Small intestine (tissue), 7 donors: ENCODE data around the gene DPPA5. TPM values are rescaled to one million over a fixed set of nuclear protein-coding genes. Genes with fewer than 3 reads are reported as not detected.
"Not testable (repeated sequence)": the region's sequence is repeated elsewhere in the genome, so short reads cannot be mapped to it uniquely, and the experiment has no call there.

Source experiments
- DNase-seq, 2 donors: peaks; one replicate each; pipeline versions ENCODE4 v3.0.0 to v3.0.0-alpha.2; 2013
- FAIRE-seq: peaks from 2 replicates; lab custom pipeline; 2012; peaks lifted over from hg19 to GRCh38; lab: Jason Lieb, UNC
- H3K27ac ChIP-seq, 3 donors: one replicate each; pipeline ENCODE4 v1.5.1; 2013; ENCODE audit warnings: low read length in 2 of 3, mild to moderate bottlenecking in 2 of 3, control low read depth in 1 of 3, inconsistent platforms in 1 of 3, low read depth in 1 of 3, moderate library complexity in 1 of 3
- H3K27me3 ChIP-seq, 3 donors: one replicate each; pipeline ENCODE4 v1.6.1; 2013; ENCODE audit warnings: low read length in 3 of 3, inconsistent platforms in 1 of 3; ENCODE audit not compliant: control insufficient read depth in 3 of 3, insufficient read depth in 3 of 3
- H3K36me3 ChIP-seq, 3 donors: one replicate each; pipeline ENCODE4 v1.6.1; 2013; ENCODE audit warnings: low read length in 3 of 3, inconsistent platforms in 1 of 3, low read depth in 1 of 3, mild to moderate bottlenecking in 1 of 3, moderate library complexity in 1 of 3; ENCODE audit not compliant: control insufficient read depth in 3 of 3, insufficient read depth in 2 of 3
- H3K4me1 ChIP-seq, 3 donors: one replicate each; pipeline ENCODE4 v1.6.1; 2013; ENCODE audit warnings: low read length in 2 of 3, inconsistent platforms in 1 of 3, low read depth in 1 of 3, mild to moderate bottlenecking in 1 of 3, moderate library complexity in 1 of 3; ENCODE audit not compliant: control insufficient read depth in 3 of 3, insufficient read depth in 2 of 3
- H3K4me3 ChIP-seq, 3 donors: one replicate each; pipeline ENCODE4 v1.5.1; 2013; ENCODE audit warnings: low read length in 3 of 3, control low read depth in 1 of 3, inconsistent platforms in 1 of 3, low read depth in 1 of 3, mild to moderate bottlenecking in 1 of 3, moderate library complexity in 1 of 3
- H3K9me3 ChIP-seq, 2 donors: one replicate each; pipeline ENCODE4 v1.6.1; 2013; ENCODE audit warnings: low read depth in 1 of 2, low read length in 1 of 2; ENCODE audit not compliant: control insufficient read depth in 2 of 2, insufficient read depth in 1 of 2
- WGBS, 3 donors: extraction: QIAGEN DNeasy Blood & Tissue Kit; methylation state at CpG; one replicate each; pipeline ENCODE4 v1.1.7; 2013; 5-methylcytosine and 5-hydroxymethylcytosine counted together
- polyA plus RNA-seq, 4 donors: library from polyadenylated mRNA; stranded (reverse) in 3 of 4; unstranded in 1 of 4; fragments of 200-250 nt in 3 of 4; fragments of 120-200 nt in 1 of 4; gene quantifications; one replicate each; pipeline versions ENCODE4 v1.2.1 to v1.2.3, GENCODE V29; 2013
- donor health status: healthy with polysubstance abuse.
- donor health status: control.
- donor health status: control.
- donor health status: Bipolar disorder and iron deficiency.
- donor health status: healthy.

DPPA5 gene
- polyA plus RNA-seq, 4 donors: not detected

GRCh38 chr6:73328790-73329189 is 25.3 kb downstream of the DPPA5 start:
- Histone ChIP-seq H3K27ac (no peak overlapping the region), H3K4me3 (no peak overlapping the region), H3K36me3 (no peaks in the 10 kb centered on the region), H3K9me3 (no peaks in the 10 kb centered on the region), H3K4me1 (no peaks in the 10 kb centered on the region), H3K27me3 (peaks cover 0 to 5% (median 2%) of the 10 kb centered on the region in 3 donors)
- DNase-seq: no peak
- no peak for FAIRE-seq
- WGBS, 3 donors: 57 to 68% (median 59%) methylated on average over 3 of the region's 3 CpGs

- H3K9me3 ChIP-seq: no peaks in the 10 kb centered on the region
- H3K4me3 ChIP-seq: no peak overlapping the region
- no peaks in the 10 kb centered on the region for H3K4me1 ChIP-seq
- no peaks in the 10 kb centered on the region for H3K36me3 ChIP-seq
- peaks cover 0 to 2% (median 2%) of the 10 kb centered on the region in 3 donors for H3K27me3 ChIP-seq
- no peak for DNase-seq
- WGBS, 3 donors: 83 to 91% (median 89%) methylated on average over 3 of the region's 3 CpGs
- H3K27ac ChIP-seq: no peak overlapping the region
- no peak for FAIRE-seq
Measured at GRCh38 chr6:73325656-73326055, 28.4 kb downstream of the DPPA5 start.

- no peaks in the 10 kb centered on the region for H3K27me3 ChIP-seq
- H3K9me3 ChIP-seq: peaks cover 0 to 12% of the 10 kb centered on the region in 2 donors
- 80 to 96% (median 95%) methylated on average over 2 of the region's 2 CpGs for WGBS, 3 donors
- H3K36me3 ChIP-seq: no peaks in the 10 kb centered on the region
- no peak overlapping the region for H3K27ac ChIP-seq
- no peaks in the 10 kb centered on the region for H3K4me1 ChIP-seq
- DNase-seq: no peak
- no peak overlapping the region for H3K4me3 ChIP-seq
- no peak for FAIRE-seq
Measured at GRCh38 chr6:73323323-73323722, 30.8 kb downstream of the DPPA5 start.

DNA sequence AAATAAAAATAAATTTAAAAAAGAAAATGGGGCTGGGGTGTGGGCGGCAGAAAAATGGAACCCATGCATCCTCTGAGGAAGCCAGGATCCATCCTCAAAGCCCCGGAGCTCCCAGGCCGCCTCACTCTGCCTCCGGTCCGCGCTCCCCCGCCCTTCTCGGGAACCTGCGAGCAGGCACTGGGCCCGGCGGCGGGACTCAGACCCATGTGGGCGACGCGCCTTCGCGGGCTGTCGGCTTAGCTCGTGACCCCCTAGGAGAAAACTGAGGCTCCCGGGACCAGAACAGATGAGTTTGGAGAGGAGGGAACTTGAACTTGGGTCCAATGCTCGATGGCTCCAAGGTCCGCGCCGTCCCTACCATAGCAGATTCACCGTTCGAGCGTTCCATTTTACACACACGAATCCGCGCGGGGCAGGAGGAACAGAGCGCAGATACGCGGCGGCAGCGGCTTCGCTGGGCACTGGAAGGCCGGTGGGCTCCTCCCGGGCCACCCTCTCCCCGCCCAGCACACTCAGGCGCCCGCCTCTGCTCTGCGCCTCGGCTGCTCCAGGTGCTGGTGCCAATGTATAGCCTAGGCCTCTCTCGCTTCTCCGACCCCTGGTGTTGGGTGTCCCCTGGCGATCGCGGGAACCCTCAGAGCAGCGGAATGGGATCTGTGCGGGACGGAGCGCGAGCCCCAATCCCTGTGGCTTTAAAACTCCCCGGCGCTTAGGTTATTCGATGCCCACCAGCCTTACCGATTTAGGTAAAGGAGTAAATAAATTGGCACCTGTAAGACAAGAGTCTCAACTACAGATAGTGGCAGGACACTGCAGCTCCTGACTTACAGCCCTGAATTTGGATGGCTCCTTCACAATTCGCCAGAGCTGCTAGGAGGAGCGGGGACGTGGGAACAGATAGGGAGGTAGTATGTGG is 39.2 kb downstream of the DPPA5 start:
- no peak overlapping the region for H3K27ac ChIP-seq
- peaks cover 0 to 22% of the 10 kb centered on the region in 2 donors for H3K9me3 ChIP-seq
- no peaks in the 10 kb centered on the region for H3K36me3 ChIP-seq
- DNase-seq (peak in 1 of 2 donors; percentile 28), FAIRE-seq (no peak)
- peaks cover 0 to 20% (median 10%) of the 10 kb centered on the region in 3 donors for H3K27me3 ChIP-seq
- no peaks in the 10 kb centered on the region for H3K4me1 ChIP-seq
- no peak overlapping the region for H3K4me3 ChIP-seq
- 17 to 45% (median 40%) methylated on average over 55 to 61 of the region's 61 CpGs for WGBS, 3 donors

DNA sequence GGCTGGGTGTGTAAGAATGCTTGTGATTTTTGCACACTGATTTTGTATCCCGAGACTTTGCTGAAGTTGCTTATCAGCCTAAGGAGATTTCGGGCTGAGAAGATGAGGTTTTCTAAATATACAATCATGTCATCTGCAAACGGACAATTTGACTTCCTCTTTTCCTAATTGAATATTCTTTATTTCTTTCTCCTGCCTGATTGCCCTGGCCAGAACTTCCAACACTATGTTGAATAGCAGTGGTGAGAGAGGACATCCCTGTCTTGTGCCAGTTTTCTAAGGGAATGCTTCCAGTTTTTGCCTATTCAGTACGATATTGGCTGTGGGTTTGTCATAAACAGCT is 43.6 kb downstream of the DPPA5 start:
- H3K4me3 ChIP-seq: peak overlapping the region; percentile 63 to 76 (median 67)
- H3K27ac ChIP-seq: peak overlapping the region in 1 of 3 donors; percentile 36
- H3K27me3 ChIP-seq: peaks cover 0 to 21% (median 10%) of the 10 kb centered on the region in 3 donors
- WGBS, 3 donors: 4 to 13% (median 8%) methylated on average over 4 of the region's 4 CpGs
- H3K36me3 ChIP-seq, H3K4me1 ChIP-seq, FAIRE-seq, DNase-seq, H3K9me3 ChIP-seq: not testable (repeated sequence)

DNA sequence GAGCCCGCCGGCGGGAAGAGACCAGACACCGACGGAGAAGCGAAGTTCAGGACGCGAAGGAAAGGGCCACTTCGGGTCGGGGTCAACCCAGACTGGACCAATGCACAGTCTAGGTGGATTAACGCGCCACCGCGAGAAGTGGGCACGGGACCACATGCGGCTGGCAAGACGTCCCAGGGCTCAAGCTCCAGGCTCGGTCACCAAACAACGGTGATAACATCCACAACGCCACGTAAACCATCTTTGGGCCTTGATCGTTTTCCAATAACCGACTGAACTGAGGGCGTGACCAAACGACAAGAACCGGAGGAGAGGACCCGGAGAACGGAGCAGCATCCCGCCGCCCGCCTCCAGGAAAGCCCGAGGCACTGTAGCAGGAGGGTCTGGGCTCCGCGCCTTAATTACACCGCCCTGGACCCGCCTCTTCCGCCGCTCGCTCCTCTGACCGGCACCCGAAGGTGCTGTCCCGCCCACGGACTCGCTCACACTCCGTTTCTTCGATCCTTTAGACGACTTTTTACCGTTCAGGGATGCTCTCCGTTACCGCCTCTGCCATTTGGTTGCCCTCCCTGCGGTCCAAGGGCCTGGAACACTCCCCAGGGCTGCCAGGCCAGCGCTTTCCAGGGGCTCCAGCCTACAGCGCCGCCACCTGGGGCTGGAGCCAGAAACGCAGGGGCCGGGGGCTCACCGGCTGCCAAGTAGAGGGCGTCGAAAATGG is 44.1 kb downstream of the DPPA5 start:
- no peak for FAIRE-seq
- DNase-seq: peak; percentile 27 to 69
- no peaks in the 10 kb centered on the region for H3K36me3 ChIP-seq
- H3K9me3 ChIP-seq: peaks cover 0 to 1% of the 10 kb centered on the region in 2 donors
- peaks cover 0 to 15% (median 7%) of the 10 kb centered on the region in 3 donors for H3K27me3 ChIP-seq
- 1 to 3% (median 2%) methylated on average over 57 to 59 of the region's 59 CpGs for WGBS, 3 donors
- peak overlapping the region; percentile 63 to 76 (median 67) for H3K4me3 ChIP-seq
- peak overlapping the region in 2 of 3 donors; percentile 36 to 58 for H3K27ac ChIP-seq
- peaks cover 0 to 4% (median 0%) of the 10 kb centered on the region in 3 donors for H3K4me1 ChIP-seq

DNA sequence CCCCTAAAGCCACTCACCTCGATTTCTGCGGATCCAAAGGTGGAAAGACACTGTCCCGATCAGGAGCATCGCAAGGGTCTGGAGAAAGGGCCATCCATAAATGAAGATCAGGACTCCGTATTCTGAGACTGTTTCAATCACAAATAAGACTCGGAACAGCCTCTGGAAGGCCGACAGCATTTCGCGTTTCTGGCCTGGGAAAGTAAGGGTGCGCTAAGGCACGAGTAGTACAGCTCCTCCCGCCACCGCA is 44.6 kb downstream of the DPPA5 start:
- Histone ChIP-seq H3K36me3 (no peaks in the 10 kb centered on the region), H3K9me3 (no peaks in the 10 kb centered on the region), H3K27me3 (peaks cover 0 to 10% (median 2%) of the 10 kb centered on the region in 3 donors), H3K27ac (peak overlapping the region in 1 of 3 donors; percentile 36), H3K4me1 (peaks cover 0 to 4% (median 0%) of the 10 kb centered on the region in 3 donors), H3K4me3 (peak overlapping the region; percentile 63 to 76 (median 67))
- DNase-seq (no peak), FAIRE-seq (no peak)
- whole genome bisulfite sequencing, 3 donors: 5 to 9% (median 7%) methylated on average over 13 of the region's 13 CpGs

DNA sequence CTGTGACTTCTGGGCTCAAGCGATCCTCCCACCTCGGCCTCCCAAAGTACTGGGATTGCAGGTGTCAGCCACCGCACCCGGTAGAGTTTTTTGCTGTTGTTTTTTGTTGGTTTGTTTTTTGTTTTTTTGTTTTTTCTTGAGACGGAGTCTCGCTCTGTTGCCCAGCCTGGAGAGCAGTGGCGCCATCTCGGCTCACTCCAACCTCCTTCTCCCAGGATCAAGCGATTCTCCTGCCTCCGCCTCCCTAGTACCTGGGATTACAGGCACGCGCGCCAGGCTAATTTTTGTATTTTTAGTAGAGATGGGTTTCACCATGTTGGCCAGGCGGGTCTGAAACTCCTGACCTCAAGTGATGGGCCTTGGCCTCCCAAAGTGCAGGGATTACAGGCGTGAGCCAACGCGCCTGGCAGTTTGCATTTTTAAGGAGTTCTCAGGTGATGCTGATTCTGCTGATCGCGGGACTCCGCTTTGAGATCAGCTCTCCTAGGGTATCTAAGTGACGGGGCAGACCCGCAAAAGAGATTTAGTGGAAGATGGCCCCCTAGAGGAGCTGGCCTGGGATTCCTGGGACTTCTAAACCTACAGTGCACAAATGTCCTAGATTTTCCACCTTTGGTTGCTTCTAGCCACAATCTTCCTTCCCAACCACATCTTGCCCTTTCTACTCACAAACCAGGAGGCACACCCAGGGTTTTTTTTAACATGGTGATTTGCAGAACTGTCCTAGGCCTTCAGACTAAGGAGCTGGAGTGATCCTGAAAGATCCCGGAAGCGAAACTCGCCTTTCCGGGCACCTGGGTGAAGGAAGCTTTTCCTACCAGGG is 45.2 kb downstream of the DPPA5 start:
- WGBS, 3 donors: 81 to 88% (median 88%) methylated on average over 26 of the region's 26 CpGs
- FAIRE-seq: no peak

More for the DNA sequence above, 45.2 kb downstream of the DPPA5 start:
- no peak overlapping the region for H3K27ac ChIP-seq
- H3K4me3 ChIP-seq: peak overlapping the region; percentile 63 to 76 (median 67)
- no peaks in the 10 kb centered on the region for H3K9me3 ChIP-seq
- peaks cover 0 to 4% (median 0%) of the 10 kb centered on the region in 3 donors for H3K4me1 ChIP-seq
- no peaks in the 10 kb centered on the region for H3K36me3 ChIP-seq
- DNase-seq: peak in 1 of 2 donors; percentile 4
- peaks cover 0 to 7% (median 0%) of the 10 kb centered on the region in 3 donors for H3K27me3 ChIP-seq
